Measurements from ENCODE around the gene COQ2.

COQ2 gene

GRCh38 chr4:83216959-83217683 lies 67.5 kb downstream of the COQ2 start:
- DNase-seq (ENCODE audit: low spot score) = no peak

GRCh38 chr4:83214079-83214478 lies 70.5 kb downstream of the COQ2 start:
- DNase-seq (ENCODE audit: low spot score) = no peak
